Stimulated activated CD4-positive, alpha-beta T cell treated with anti-CD3 and anti-CD28 coated beads, Interleukin-1b, Interleukin-23, amount 100 ng/mL, for 48 hours (primary cell): Measurements from ENCODE around the gene ADH7.
"Not testable (repeated sequence)": the region's sequence is repeated elsewhere in the genome, so short reads cannot be mapped to it uniquely, and the experiment has no call there.

Source experiments
- DNase-seq: peaks from one replicate; pipeline ENCODE4 v3.0.0-alpha.2; 2020

Gene ADH7

DNA sequence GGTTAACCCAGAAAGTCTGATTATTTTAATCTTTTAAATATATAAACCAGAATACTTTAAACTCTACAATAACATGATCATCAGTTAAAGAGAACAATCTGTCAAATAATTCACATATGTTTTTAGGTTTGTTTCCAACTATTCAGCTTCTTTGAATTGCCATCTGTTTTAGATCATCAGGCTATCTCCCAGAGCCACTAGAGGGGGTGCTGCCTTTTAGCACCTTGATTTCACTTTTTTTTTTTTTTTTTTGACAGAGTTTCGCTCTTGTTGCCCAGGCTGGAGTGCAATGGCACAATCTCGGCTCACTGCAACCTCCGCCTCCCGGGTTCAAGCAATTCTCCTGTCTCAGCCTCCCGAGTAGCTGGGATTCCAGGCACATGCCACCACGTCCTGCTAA lies 57.8 kb downstream of the ADH7 start:
- DNase-seq, result not testable (repeated sequence)

GRCh38 chr4:99372464-99372863 lies 62.7 kb downstream of the ADH7 start:
- DNase-seq, result not testable (repeated sequence)

GRCh38 chr4:99367817-99368216 lies 67.3 kb downstream of the ADH7 start:
- DNase-seq, result not testable (repeated sequence)

DNA sequence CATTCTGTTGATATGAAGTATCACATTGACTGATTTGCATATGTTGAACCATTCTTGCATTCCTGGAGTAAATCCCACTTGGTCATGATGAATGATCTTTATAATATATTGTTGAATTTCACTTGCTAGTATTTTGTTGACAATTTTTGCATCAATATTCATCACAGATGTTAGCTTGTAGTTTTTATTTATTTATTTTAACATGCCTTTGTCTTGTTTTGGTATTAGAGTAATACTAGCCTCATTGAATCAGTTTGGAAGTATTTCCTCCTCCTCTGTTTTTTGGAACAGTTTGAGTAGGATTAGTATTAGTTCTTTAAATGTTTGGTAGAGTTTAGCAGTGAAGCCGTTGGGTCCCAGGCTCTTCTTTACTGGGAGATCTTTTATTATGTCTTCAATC lies 68.7 kb downstream of the ADH7 start:
- DNase-seq, result no peak

DNA sequence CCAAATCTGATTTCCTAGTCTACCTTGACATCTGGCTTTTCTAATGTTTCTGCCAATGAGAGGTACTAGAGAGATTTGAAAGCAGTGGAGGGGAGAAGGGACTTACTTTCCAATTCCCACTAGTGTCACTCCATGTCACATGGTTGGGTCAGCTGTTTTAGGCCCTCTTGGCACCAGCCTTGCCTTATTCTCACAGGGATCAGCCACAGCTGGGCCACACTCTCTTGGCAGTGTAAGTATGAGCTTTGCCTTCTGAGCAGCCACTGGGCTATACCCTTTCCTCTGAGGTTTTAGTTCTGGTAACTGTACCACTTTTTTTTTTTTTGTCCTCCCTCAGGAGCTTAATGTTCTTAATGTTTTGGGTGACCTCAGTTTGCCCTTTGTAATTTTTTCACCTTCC lies 72.4 kb downstream of the ADH7 start:
- DNase-seq, result no peak
